H9 (cell line): ENCODE results near the gene OR11H6. TPM values are rescaled to one million over a fixed set of nuclear protein-coding genes. Genes with fewer than 3 reads are reported as not detected.
"Not testable (repeated sequence)": the region's sequence is repeated elsewhere in the genome, so short reads cannot be mapped to it uniquely, and the experiment has no call there.

Experiments used
- DNase-seq: peaks from one replicate; pipeline ENCODE4 v3.0.0-alpha.2; 2017
- H2AFZ ChIP-seq: one replicate; pipeline ENCODE4 v1.6.1; 2013; ENCODE audit warnings: mild to moderate bottlenecking, low read length, control low read depth, moderate library complexity
- H2AK5ac ChIP-seq: 2 replicates; pipeline ENCODE4 v1.6.1; 2013; ENCODE audit warnings: low read length, control low read depth, mixed read lengths; ENCODE audit not compliant: insufficient read length
- H2BK120ac ChIP-seq: one replicate; pipeline ENCODE4 v1.6.1; 2013; ENCODE audit warnings: low read depth, mild to moderate bottlenecking, low read length, control low read depth, inconsistent platforms; ENCODE audit not compliant: poor library complexity, severe bottlenecking
- H2BK12ac ChIP-seq: 2 replicates; pipeline ENCODE4 v1.6.1; 2013; ENCODE audit warnings: low read length, control low read depth, mixed read lengths, low read depth; ENCODE audit not compliant: insufficient read length
- H2BK15ac ChIP-seq: 2 replicates; pipeline ENCODE4 v1.6.1; 2013; ENCODE audit warnings: low read depth, low read length, control low read depth
- H2BK20ac ChIP-seq: one replicate; pipeline ENCODE4 v1.6.1; 2013; ENCODE audit warnings: low read depth, mild to moderate bottlenecking, low read length, control low read depth, inconsistent platforms; ENCODE audit not compliant: poor library complexity, severe bottlenecking
- H2BK5ac ChIP-seq: 2 replicates; pipeline ENCODE4 v1.6.1; 2013; ENCODE audit warnings: low read length, control low read depth, mixed read lengths; ENCODE audit not compliant: insufficient read length
- H3K14ac ChIP-seq: 2 replicates; pipeline ENCODE4 v1.6.1; 2013; ENCODE audit warnings: low read length, control low read depth; ENCODE audit not compliant: insufficient read depth
- H3K18ac ChIP-seq: 2 replicates; pipeline ENCODE4 v1.6.1; 2013; ENCODE audit warnings: low read depth, mild to moderate bottlenecking, mixed read lengths, low read length, control low read depth; ENCODE audit not compliant: insufficient read length
- H3K23ac ChIP-seq: 2 replicates; pipeline ENCODE4 v1.6.1; 2013; ENCODE audit warnings: low read length, control low read depth, mixed read lengths, low read depth; ENCODE audit not compliant: insufficient read length
- H3K23me2 ChIP-seq: 2 replicates; pipeline ENCODE4 v1.6.1; 2013; ENCODE audit warnings: low read depth, mild to moderate bottlenecking, mixed read lengths, low read length, control low read depth; ENCODE audit not compliant: insufficient read length, poor library complexity, severe bottlenecking
- H3K27ac ChIP-seq: 2 replicates; pipeline ENCODE4 v1.5.1; 2013; ENCODE audit warnings: low read length, control low read depth, mixed read lengths, low read depth; ENCODE audit not compliant: insufficient read length
- H3K27me3 ChIP-seq: 2 replicates; pipeline ENCODE4 v1.6.1; 2013; ENCODE audit warnings: low read length, control low read depth, inconsistent platforms; ENCODE audit not compliant: insufficient read depth
- H3K4ac ChIP-seq: 2 replicates; pipeline ENCODE4 v1.6.1; 2013; ENCODE audit warnings: low read depth, mild to moderate bottlenecking, control low read depth, inconsistent platforms, low read length, moderate library complexity
- H3K4me1 ChIP-seq: 2 replicates; pipeline ENCODE4 v1.6.1; 2013; ENCODE audit warnings: low read length, control low read depth, inconsistent platforms; ENCODE audit not compliant: insufficient read depth
- H3K4me2 ChIP-seq: 2 replicates; pipeline ENCODE4 v1.6.1; 2013; ENCODE audit warnings: low read length, control low read depth, mixed read lengths; ENCODE audit not compliant: insufficient read length, insufficient read depth
- H3K56ac ChIP-seq: 2 replicates; pipeline ENCODE4 v1.6.1; 2013; ENCODE audit warnings: low read depth, mild to moderate bottlenecking, mixed read lengths, low read length, control low read depth; ENCODE audit not compliant: insufficient read length
- H3K79me1 ChIP-seq: 2 replicates; pipeline ENCODE4 v1.6.1; 2013; ENCODE audit warnings: low read depth, mild to moderate bottlenecking, moderate library complexity, low read length, control low read depth, inconsistent platforms; ENCODE audit not compliant: insufficient read depth, poor library complexity, severe bottlenecking
- H3K79me2 ChIP-seq: 2 replicates; pipeline ENCODE4 v1.6.1; 2013; ENCODE audit warnings: low read length, control low read depth, inconsistent platforms; ENCODE audit not compliant: insufficient read depth
- H3K9ac ChIP-seq: 2 replicates; pipeline ENCODE4 v1.6.1; 2013; ENCODE audit warnings: low read length, control low read depth, mixed read lengths; ENCODE audit not compliant: insufficient read length; ENCODE audit errors: extremely low read depth
- H3K9me3 ChIP-seq: one replicate; pipeline ENCODE4 v1.6.1; 2013; ENCODE audit warnings: low read depth, low read length, inconsistent platforms; ENCODE audit not compliant: control insufficient read depth
- H3T11ph ChIP-seq: one replicate; pipeline ENCODE4 v1.6.1; 2013; ENCODE audit warnings: mild to moderate bottlenecking, low read length, control low read depth, inconsistent platforms
- H4K20me1 ChIP-seq: one replicate; pipeline ENCODE4 v1.6.1; 2013; ENCODE audit not compliant: control insufficient read depth, insufficient read length, insufficient read depth
- H4K5ac ChIP-seq: 2 replicates; pipeline ENCODE4 v1.6.1; 2013; ENCODE audit warnings: low read depth, mild to moderate bottlenecking, mixed read lengths, low read length, control low read depth; ENCODE audit not compliant: insufficient read length
- H4K8ac ChIP-seq: replicated peaks from 2 replicates; pipeline ENCODE4 v1.6.1; 2013; ENCODE audit warnings: low read length, control low read depth, mixed read lengths, low read depth; ENCODE audit not compliant: insufficient read length
- H4K91ac ChIP-seq: 2 replicates; pipeline ENCODE4 v1.6.1; 2013; ENCODE audit warnings: low read depth, mild to moderate bottlenecking, moderate library complexity, mixed read lengths, low read length, control low read depth; ENCODE audit not compliant: insufficient read length
- H3K27ac Mint-ChIP-seq, 3 experiments: 2 replicates in 2 of 3; 3 replicates in 1 of 3; pipeline ENCODE4 v1.8.0; 2020 to 2021; ENCODE audit warnings: mixed read lengths in 3 of 3, mild to moderate bottlenecking in 1 of 3, moderate library complexity in 1 of 3
- H3K27me3 Mint-ChIP-seq: 2 replicates; pipeline ENCODE4 v1.8.0; 2021; ENCODE audit warnings: low read depth, mild to moderate bottlenecking, moderate library complexity, mixed read lengths
- H3K36me3 Mint-ChIP-seq, 3 experiments: 2 replicates in 2 of 3; 3 replicates in 1 of 3; pipeline ENCODE4 v1.8.0; 2020 to 2021; ENCODE audit warnings: low read depth in 3 of 3, mixed read lengths in 3 of 3; ENCODE audit not compliant: insufficient read depth in 1 of 3
- H3K4me1 Mint-ChIP-seq, 2 experiments: 2 replicates each; pipeline ENCODE4 v1.8.0; 2020; ENCODE audit warnings: mixed read lengths in 2 of 2
- H3K4me3 Mint-ChIP-seq, 2 experiments: 2 replicates in 1 of 2; 3 replicates in 1 of 2; pipeline ENCODE4 v1.8.0; 2020 to 2021; ENCODE audit warnings: mild to moderate bottlenecking in 2 of 2, mixed read lengths in 2 of 2, moderate library complexity in 1 of 2
- H3K9me3 Mint-ChIP-seq, 2 experiments: 2 replicates in 1 of 2; 3 replicates in 1 of 2; pipeline ENCODE4 v1.8.0; 2020; ENCODE audit warnings: mild to moderate bottlenecking in 2 of 2, mixed read lengths in 2 of 2, moderate library complexity in 1 of 2
- WGBS: extraction: QIAGEN DNeasy Blood & Tissue Kit; methylation state at CpG from one replicate; pipeline ENCODE4 v1.1.7; 2013; ENCODE audit warnings: missing lambda C conversion rate, low lambda C conversion rate, mixed read lengths; ENCODE audit not compliant: insufficient read length; ENCODE audit errors: extremely low coverage; 5-methylcytosine and 5-hydroxymethylcytosine counted together
- total RNA-seq: library from RNA; stranded (reverse); gene quantifications from 2 replicates; pipeline ENCODE4 v1.2.1, GENCODE V29; 2021
- TF ChIP-seq, protein P1 (sequence below): fragments of 200-600 bp; sonication (generic); conservative IDR thresholded peaks from 3 replicates; pipeline ENCODE4 v1.8.0; 2021; ENCODE audit warnings: antibody characterized with exemption, mild to moderate bottlenecking

OR11H6 gene
- total RNA-seq, 1 experiment from 2014 or later, result not detected

DNA sequence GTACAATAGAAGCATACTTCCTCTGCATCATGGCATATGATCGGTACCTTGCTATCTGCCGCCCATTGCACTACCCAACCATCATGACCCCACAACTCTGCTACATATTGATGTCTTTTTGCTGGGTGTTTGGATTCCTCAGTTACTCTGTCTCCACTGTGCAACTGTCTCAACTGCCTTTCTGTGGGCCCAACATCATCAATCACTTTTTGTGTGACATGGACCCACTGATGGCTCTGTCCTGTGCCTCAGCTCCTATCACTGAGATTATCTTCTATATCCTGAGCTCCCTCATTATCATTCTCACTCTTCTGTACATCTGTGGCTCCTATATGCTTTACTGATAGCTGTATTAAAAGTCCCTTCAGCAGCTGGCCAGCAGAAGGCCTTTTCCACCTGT, 13.9 kb upstream of the OR11H6 start:
- Histone ChIP-seq H3K18ac (no peak overlapping the region), H3K9ac (no peak overlapping the region), H2AK5ac (no peak overlapping the region), H3K14ac (no peak overlapping the region), H3K79me2 (no peaks in the 10 kb centered on the region), H3K23me2 (no peaks in the 10 kb centered on the region), H2AFZ (no peak overlapping the region), H2BK120ac (no peak overlapping the region), H2BK15ac (no peak overlapping the region), H3K27me3 (no peaks in the 10 kb centered on the region), H3K4me1 (no peaks in the 10 kb centered on the region), H4K5ac (no peak overlapping the region), H4K91ac (no peak overlapping the region), H3K4ac (no peak overlapping the region), H2BK12ac (no peak overlapping the region), H4K8ac (no peak overlapping the region), H3K9me3 (peaks cover 48% of the 10 kb centered on the region), H3K79me1 (no peaks in the 10 kb centered on the region), H3K56ac (no peak overlapping the region), H2BK5ac (no peak overlapping the region), H3K27ac (no peak overlapping the region), H3K4me2 (no peak overlapping the region), H3K23ac (no peak overlapping the region), H2BK20ac (no peak overlapping the region), H4K20me1 (no peaks in the 10 kb centered on the region), H3T11ph (no peak overlapping the region)
- Mint-ChIP-seq H3K27me3 (peaks cover 6% of the 10 kb centered on the region; the same call in 1 of the 2 replicates), H3K4me3 (no peak overlapping the region), H3K4me1 (no peaks in the 10 kb centered on the region), H3K9me3 (peaks cover 73 to 78% of the 10 kb centered on the region in 2 experiments), H3K36me3 (peaks cover 4 to 17% (median 11%) of the 10 kb centered on the region in 3 experiments; a peak in 6 of 7 replicates), H3K27ac (no peak overlapping the region)
- no CpG with 5 or more reads among the region's 2 CpGs for WGBS
- TF ChIP-seq, protein P1, sequence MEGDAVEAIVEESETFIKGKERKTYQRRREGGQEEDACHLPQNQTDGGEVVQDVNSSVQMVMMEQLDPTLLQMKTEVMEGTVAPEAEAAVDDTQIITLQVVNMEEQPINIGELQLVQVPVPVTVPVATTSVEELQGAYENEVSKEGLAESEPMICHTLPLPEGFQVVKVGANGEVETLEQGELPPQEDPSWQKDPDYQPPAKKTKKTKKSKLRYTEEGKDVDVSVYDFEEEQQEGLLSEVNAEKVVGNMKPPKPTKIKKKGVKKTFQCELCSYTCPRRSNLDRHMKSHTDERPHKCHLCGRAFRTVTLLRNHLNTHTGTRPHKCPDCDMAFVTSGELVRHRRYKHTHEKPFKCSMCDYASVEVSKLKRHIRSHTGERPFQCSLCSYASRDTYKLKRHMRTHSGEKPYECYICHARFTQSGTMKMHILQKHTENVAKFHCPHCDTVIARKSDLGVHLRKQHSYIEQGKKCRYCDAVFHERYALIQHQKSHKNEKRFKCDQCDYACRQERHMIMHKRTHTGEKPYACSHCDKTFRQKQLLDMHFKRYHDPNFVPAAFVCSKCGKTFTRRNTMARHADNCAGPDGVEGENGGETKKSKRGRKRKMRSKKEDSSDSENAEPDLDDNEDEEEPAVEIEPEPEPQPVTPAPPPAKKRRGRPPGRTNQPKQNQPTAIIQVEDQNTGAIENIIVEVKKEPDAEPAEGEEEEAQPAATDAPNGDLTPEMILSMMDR, result no peak
- no peak for DNase-seq

DNA sequence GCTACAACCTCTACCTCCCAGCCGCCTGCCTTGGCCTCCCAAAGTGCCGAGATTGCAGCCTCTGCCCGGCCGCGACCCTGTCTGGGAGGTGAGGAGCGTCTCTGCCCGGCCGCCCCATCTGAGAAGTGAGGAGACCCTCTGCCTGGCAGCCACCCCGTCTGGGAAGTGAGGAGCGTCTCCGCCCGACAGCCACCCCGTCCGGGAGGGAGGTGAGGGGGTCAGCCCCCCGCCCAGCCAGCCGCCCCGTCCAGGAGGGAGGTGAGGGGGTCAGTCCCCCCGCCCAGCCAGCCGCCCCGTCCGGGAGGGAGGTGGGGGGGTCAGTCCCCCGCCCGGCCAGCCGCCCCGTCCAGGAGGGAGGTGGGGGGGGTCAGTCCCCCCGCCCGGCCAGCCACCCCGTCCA, 11.1 kb upstream of the OR11H6 start:
- not testable (repeated sequence) for H3K79me1 ChIP-seq, DNase-seq, H2BK120ac ChIP-seq, H3K27me3 Mint-ChIP-seq, H3K56ac ChIP-seq, H3K4me2 ChIP-seq, H3K9ac ChIP-seq, H3K14ac ChIP-seq, H3T11ph ChIP-seq, H3K4me1 Mint-ChIP-seq, H3K27ac Mint-ChIP-seq, H3K23me2 ChIP-seq, H3K27me3 ChIP-seq, H2BK15ac ChIP-seq, H2BK5ac ChIP-seq, H4K8ac ChIP-seq, H3K4ac ChIP-seq, H3K18ac ChIP-seq, H3K79me2 ChIP-seq, H3K4me3 Mint-ChIP-seq, H4K5ac ChIP-seq, H3K4me1 ChIP-seq, H2BK20ac ChIP-seq, H4K20me1 ChIP-seq, H2AK5ac ChIP-seq, H3K23ac ChIP-seq, H4K91ac ChIP-seq, H2AFZ ChIP-seq, H2BK12ac ChIP-seq, H3K27ac ChIP-seq
- Mint-ChIP-seq H3K9me3 (peaks cover 82 to 87% of the 10 kb centered on the region in 2 experiments), H3K36me3 (peaks cover 7 to 23% (median 20%) of the 10 kb centered on the region in 3 experiments; a peak in 6 of 7 replicates)
- H3K9me3 ChIP-seq, result peaks cover 37% of the 10 kb centered on the region
- WGBS, result no CpG with 5 or more reads among the region's 28 CpGs
